Measurements from ENCODE around the gene CFAP221.

DNA sequence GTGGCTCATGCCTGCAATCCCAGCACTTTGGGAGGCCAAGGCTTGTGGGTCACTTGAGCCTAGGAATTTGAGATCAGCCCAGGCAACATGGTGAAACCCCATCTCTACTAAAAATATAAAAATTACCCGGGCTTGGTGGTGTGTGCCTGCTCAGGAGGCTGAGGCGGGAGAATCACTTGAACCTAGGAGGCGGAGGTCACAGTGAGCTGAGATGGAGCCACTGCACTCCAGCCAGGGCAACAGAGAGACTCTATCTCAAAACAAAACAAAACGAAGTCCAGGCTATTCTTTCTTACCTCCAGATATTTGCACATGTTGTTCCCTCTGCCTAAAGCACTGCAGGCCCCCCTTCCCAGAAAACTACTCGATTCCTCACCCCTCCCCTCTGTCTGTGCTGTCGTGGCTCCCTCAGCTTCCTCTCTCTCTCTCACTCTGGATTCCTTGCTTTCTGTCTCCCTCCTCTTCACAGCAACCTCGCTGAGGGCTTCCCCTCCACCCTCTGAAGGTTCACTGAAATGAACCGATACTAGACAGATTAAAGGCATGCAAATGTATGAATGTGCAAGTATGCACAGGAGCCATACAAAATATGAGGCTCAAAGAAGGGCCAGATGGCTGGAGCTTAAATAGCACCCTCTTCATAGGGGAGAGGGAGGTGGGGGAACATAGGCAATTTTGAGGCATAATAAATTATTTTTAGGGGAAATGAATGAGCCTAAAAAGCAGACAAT lies 153.2 kb downstream of the CFAP221 start:
- no peak for TF ChIP-seq POLR2AphosphoS5 (IDR thresholded peaks at IDR 0.05; ENCODE audit: low read depth)
- TF ChIP-seq, protein P1, sequence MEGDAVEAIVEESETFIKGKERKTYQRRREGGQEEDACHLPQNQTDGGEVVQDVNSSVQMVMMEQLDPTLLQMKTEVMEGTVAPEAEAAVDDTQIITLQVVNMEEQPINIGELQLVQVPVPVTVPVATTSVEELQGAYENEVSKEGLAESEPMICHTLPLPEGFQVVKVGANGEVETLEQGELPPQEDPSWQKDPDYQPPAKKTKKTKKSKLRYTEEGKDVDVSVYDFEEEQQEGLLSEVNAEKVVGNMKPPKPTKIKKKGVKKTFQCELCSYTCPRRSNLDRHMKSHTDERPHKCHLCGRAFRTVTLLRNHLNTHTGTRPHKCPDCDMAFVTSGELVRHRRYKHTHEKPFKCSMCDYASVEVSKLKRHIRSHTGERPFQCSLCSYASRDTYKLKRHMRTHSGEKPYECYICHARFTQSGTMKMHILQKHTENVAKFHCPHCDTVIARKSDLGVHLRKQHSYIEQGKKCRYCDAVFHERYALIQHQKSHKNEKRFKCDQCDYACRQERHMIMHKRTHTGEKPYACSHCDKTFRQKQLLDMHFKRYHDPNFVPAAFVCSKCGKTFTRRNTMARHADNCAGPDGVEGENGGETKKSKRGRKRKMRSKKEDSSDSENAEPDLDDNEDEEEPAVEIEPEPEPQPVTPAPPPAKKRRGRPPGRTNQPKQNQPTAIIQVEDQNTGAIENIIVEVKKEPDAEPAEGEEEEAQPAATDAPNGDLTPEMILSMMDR (conservative IDR thresholded peaks at IDR 0.05; ENCODE audit: low read depth in 2 of 2) = no peak
- TF ChIP-seq ZNF331 (CRISPR knock-in tag; IDR thresholded peaks at IDR 0.05; ENCODE audit: low read depth) = no peak
- no peak for TF ChIP-seq EZH2phosphoT487 (IDR thresholded peaks at IDR 0.05; ENCODE audit: unreplicated experiment)
- TF ChIP-seq, protein P2, sequence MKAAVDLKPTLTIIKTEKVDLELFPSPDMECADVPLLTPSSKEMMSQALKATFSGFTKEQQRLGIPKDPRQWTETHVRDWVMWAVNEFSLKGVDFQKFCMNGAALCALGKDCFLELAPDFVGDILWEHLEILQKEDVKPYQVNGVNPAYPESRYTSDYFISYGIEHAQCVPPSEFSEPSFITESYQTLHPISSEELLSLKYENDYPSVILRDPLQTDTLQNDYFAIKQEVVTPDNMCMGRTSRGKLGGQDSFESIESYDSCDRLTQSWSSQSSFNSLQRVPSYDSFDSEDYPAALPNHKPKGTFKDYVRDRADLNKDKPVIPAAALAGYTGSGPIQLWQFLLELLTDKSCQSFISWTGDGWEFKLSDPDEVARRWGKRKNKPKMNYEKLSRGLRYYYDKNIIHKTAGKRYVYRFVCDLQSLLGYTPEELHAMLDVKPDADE (IDR thresholded peaks at IDR 0.05) = no peak
- no peak for TF ChIP-seq STAT1 (IDR thresholded peaks at IDR 0.05; ENCODE audit: unreplicated experiment)

Data from GM23338 (cell line).